ENCODE results near the gene PRKD1. TPM values are rescaled to one million over a fixed set of nuclear protein-coding genes. Genes with fewer than 3 reads are reported as not detected.

PRKD1 gene
- total RNA-seq, 1 donor from 2014 or later: 11.8 TPM

DNA sequence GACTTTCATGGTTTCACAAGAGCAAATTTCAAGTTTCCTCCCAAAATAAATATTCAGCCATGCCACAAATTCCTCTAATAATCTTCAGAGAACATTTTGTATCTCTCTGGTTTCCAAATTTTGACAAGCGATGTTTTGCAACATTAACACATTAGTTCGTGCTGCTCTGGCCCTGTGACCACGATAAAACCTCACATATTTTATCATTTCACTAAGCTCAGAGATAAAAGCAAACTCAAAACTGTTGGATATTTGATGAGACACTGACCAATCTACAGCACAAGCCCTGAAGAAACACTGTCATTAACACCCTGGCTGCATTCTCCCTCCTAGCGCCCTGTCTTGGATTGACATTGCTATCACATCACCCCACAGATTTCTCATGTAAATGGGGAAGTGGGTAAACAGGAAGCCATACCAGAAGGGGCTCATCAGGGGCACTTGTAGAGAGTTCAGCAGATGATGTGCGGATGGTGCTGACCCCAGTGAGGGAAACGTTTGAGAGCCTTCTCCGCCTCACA, 264.3 kb downstream of the PRKD1 start:
- Histone ChIP-seq H3K9me3 (no peaks in the 10 kb centered on the region), H3K27me3 (no peaks in the 10 kb centered on the region), H3K27ac (no peak overlapping the region), H3K36me3 (no peaks in the 10 kb centered on the region), H3K4me3 (no peak overlapping the region), H3K4me1 (no peaks in the 10 kb centered on the region)
- no peak for DNase-seq (ENCODE audit: extremely low spot score in 2 of 2)
- TF ChIP-seq POLR2A (IDR thresholded peaks at IDR 0.05): no peak
- TF ChIP-seq, protein P1, sequence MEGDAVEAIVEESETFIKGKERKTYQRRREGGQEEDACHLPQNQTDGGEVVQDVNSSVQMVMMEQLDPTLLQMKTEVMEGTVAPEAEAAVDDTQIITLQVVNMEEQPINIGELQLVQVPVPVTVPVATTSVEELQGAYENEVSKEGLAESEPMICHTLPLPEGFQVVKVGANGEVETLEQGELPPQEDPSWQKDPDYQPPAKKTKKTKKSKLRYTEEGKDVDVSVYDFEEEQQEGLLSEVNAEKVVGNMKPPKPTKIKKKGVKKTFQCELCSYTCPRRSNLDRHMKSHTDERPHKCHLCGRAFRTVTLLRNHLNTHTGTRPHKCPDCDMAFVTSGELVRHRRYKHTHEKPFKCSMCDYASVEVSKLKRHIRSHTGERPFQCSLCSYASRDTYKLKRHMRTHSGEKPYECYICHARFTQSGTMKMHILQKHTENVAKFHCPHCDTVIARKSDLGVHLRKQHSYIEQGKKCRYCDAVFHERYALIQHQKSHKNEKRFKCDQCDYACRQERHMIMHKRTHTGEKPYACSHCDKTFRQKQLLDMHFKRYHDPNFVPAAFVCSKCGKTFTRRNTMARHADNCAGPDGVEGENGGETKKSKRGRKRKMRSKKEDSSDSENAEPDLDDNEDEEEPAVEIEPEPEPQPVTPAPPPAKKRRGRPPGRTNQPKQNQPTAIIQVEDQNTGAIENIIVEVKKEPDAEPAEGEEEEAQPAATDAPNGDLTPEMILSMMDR (IDR thresholded peaks at IDR 0.05): no peak
- TF ChIP-seq POLR2AphosphoS5 (IDR thresholded peaks at IDR 0.05; ENCODE audit: insufficient read depth in 1 of 2, low read depth in 1 of 2): no peak
- intact Hi-C loops (cut with DNase I): no loop called here

DNA sequence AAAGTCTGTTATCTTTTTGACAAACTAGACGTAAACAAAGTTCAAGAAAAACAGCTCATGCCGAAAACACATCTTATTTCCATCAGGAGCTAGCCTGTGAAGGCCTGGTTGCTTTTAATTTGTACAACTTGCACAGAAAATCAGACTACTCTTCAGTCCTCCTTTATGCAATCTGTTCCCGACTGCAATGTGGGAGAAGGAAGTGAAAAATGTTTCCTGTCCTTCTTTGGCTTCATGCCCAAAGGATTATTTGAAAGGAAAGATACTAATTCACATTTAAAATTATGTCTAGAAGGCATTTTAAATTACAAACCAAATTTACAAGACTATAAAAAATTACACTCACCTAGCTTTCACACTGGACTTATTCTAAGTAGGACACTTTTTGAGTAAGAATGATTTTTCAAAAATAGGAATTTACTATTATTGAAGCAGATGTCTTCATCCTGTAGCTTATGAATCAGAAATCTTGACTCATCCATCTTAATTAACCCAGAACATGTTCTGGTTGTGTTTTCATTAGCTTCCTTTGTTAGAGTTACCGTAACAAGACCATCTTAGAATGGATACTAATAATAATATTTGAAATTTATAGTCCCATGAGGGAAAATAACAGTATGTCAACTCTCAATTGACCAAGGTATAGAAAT, 272.6 kb downstream of the PRKD1 start:
- TF ChIP-seq POLR2AphosphoS5 (IDR thresholded peaks at IDR 0.05; ENCODE audit: insufficient read depth in 1 of 2, low read depth in 1 of 2): no peak
- TF ChIP-seq, protein P1 (IDR thresholded peaks at IDR 0.05): no peak
- no peak for TF ChIP-seq POLR2A (IDR thresholded peaks at IDR 0.05)
- Histone ChIP-seq H3K36me3 (no peaks in the 10 kb centered on the region), H3K27ac (no peak overlapping the region)

DNA sequence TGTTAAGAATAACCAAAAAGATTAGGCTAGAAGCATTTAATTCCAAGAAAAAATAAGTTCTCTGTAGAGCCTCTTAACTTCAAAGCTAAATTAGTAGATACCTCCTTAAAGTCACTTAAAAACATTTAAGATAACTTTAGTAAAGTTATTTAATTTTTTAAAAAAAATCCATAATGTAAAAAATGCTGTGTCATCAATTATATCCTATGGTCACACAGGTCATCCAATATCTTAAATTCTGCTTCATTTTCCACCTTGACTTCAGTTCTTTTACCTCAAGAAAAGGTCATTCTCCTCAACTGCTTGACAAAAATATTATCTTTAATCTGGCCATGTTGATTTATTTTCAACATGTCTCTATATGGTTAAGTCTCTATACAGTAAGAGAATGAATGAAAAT, 274.3 kb downstream of the PRKD1 start:
- Histone ChIP-seq H3K4me1 (no peaks in the 10 kb centered on the region), H3K4me3 (no peak overlapping the region), H3K27me3 (no peaks in the 10 kb centered on the region), H3K27ac (no peak overlapping the region), H3K36me3 (no peaks in the 10 kb centered on the region), H3K9me3 (peaks cover 3% of the 10 kb centered on the region)
- intact Hi-C loops (cut with DNase I): no loop called here
- DNase-seq (ENCODE audit: extremely low spot score in 2 of 2): no peak
- no peak for TF ChIP-seq POLR2A (IDR thresholded peaks at IDR 0.05)
- TF ChIP-seq POLR2AphosphoS5 (IDR thresholded peaks at IDR 0.05; ENCODE audit: insufficient read depth in 1 of 2, low read depth in 1 of 2): no peak
- TF ChIP-seq, protein P1 (IDR thresholded peaks at IDR 0.05): no peak

More for the DNA sequence above, 272.6 kb downstream of the PRKD1 start:
- DNase-seq (ENCODE audit: extremely low spot score in 2 of 2): no peak
- Histone ChIP-seq H3K27me3 (no peaks in the 10 kb centered on the region), H3K4me1 (no peaks in the 10 kb centered on the region), H3K4me3 (no peak overlapping the region), H3K9me3 (no peaks in the 10 kb centered on the region)
- intact Hi-C loops (cut with DNase I): no loop called here

DNA sequence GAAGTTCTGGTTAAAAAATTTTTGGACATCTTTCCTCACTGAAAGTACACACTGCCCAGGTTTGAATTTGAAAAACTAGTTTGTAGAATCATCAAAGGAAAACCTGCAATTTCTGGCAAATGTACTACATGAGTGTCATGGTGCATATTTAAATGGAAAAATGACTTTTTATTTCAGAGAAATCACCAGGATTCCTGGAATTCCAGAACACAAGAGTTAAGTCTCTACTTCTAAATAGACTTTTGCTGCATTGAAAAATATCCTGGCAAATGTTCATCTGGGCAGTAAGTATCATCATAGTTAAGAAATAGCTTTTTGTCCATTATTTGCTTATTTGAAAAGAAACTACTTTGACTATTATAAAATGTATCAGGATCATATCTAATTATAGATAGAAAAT, 275.1 kb downstream of the PRKD1 start:
- DNase-seq (ENCODE audit: extremely low spot score in 2 of 2): no peak
- intact Hi-C loops (cut with DNase I): no loop called here
- H3K27ac ChIP-seq: no peak overlapping the region
- TF ChIP-seq POLR2AphosphoS5 (IDR thresholded peaks at IDR 0.05; ENCODE audit: insufficient read depth in 1 of 2, low read depth in 1 of 2) (no peak), POLR2A (IDR thresholded peaks at IDR 0.05) (no peak)
- TF ChIP-seq, protein P1 (IDR thresholded peaks at IDR 0.05): no peak
- peaks cover 4% of the 10 kb centered on the region for H3K9me3 ChIP-seq
- no peaks in the 10 kb centered on the region for H3K27me3 ChIP-seq
- no peaks in the 10 kb centered on the region for H3K36me3 ChIP-seq
- no peak overlapping the region for H3K4me3 ChIP-seq
- no peaks in the 10 kb centered on the region for H3K4me1 ChIP-seq

DNA sequence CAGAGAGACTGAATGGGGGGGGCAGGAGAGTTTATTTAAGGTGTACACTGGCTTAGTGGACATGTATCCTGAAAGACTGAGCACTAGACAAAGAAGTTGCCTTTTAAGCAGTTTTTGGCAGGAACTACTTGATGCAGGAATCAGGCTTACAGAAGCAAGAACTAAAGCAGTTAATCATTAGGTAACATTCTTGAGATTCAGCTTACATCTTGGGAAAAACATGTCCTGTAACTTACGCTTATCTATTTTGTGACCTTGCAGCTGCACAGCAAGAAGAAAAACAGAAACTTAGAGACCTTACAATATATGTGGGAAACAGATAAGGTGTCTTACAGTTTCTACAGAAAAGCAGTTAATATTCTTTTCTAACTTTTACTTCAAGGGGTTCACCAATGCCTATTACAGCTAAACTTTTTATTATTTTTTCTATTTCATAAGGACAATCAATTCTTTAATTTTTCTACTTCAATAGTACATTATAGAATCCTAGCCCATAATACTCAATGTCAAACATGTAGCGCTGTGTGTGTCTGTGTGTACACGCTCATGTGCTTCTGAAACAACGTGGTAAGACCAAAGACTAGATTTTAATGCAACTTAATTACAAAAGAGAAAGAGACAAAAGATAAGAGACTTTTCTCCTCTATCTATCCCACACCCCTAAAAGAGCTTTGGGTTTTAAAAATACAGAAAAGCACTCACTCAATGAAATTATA, 276.9 kb downstream of the PRKD1 start:
- Histone ChIP-seq H3K9me3 (peaks cover 4% of the 10 kb centered on the region), H3K4me1 (no peaks in the 10 kb centered on the region), H3K36me3 (no peaks in the 10 kb centered on the region), H3K4me3 (no peak overlapping the region), H3K27ac (no peak overlapping the region), H3K27me3 (no peaks in the 10 kb centered on the region)
- intact Hi-C loops (cut with DNase I): no loop called here
- DNase-seq (ENCODE audit: extremely low spot score in 2 of 2): no peak
- TF ChIP-seq POLR2AphosphoS5 (IDR thresholded peaks at IDR 0.05; ENCODE audit: insufficient read depth in 1 of 2, low read depth in 1 of 2) (no peak), POLR2A (IDR thresholded peaks at IDR 0.05) (no peak)
- TF ChIP-seq, protein P1 (IDR thresholded peaks at IDR 0.05): no peak
